A549 (cell line): ENCODE data around the gene HSPG2.

Experiments
- CEBPB ChIP-seq, 2 experiments: fragments of >200 bp in 1 of 2; sonication (Bioruptor Twin) in 1 of 2; formaldehyde crosslinking in 1 of 2; IDR thresholded peaks; 2 replicates each; pipeline ENCODE4 v1.6.1; 2012 to 2016
- HDAC2 ChIP-seq: fragments of 200-600 bp; sonication (generic); IDR thresholded peaks from 2 replicates; pipeline ENCODE4 v1.6.1; 2016
- POLR2A ChIP-seq: IDR thresholded peaks from 2 replicates; pipeline ENCODE4 v1.6.1; 2012; ENCODE audit warnings: mild to moderate bottlenecking, low read length
- RAD21 ChIP-seq, 2 experiments: fragments of >200 bp in 1 of 2; sonication (Bioruptor Twin) in 1 of 2; formaldehyde crosslinking in 1 of 2; IDR thresholded peaks in 1 of 2; conservative IDR thresholded peaks in 1 of 2; 2 replicates in 1 of 2; 3 replicates in 1 of 2; pipeline ENCODE4 v1.6.1; 2012 to 2018; ENCODE audit warnings: inconsistent platforms in 1 of 2
- SMC3 ChIP-seq: fragments of >200 bp; sonication (Bioruptor Twin); formaldehyde crosslinking; IDR thresholded peaks from 3 replicates; pipeline ENCODE4 v1.6.1; 2018; ENCODE audit warnings: inconsistent platforms
- TF ChIP-seq, protein P1 (sequence below): fragments of 250-450 bp; sonication (Bioruptor Pico); IDR thresholded peaks from 2 replicates; pipeline ENCODE4 v1.5.0; 2021; ENCODE audit warnings: mild to moderate bottlenecking, moderate library complexity, borderline replicate concordance
- TF ChIP-seq, protein P2 (sequence below): fragments of >200 bp; sonication (Bioruptor Twin); formaldehyde crosslinking; IDR thresholded peaks from 3 replicates; pipeline ENCODE4 v1.5.1; 2016
- TF ChIP-seq, protein P3 (sequence below): fragments of >200 bp; sonication (Bioruptor Twin); formaldehyde crosslinking; IDR thresholded peaks from 3 replicates; pipeline ENCODE4 v1.6.1; 2016
- TF ChIP-seq, protein P4 (sequence below): fragments of 200-600 bp; sonication (generic); IDR thresholded peaks from 2 replicates; pipeline ENCODE4 v1.6.1; 2016; ENCODE audit warnings: antibody characterized with exemption, mild to moderate bottlenecking, moderate library complexity
- TF ChIP-seq, protein P5 (sequence below): IDR thresholded peaks from 2 replicates; pipeline ENCODE4 v1.6.1; 2012

- TF ChIP-seq, protein P1, sequence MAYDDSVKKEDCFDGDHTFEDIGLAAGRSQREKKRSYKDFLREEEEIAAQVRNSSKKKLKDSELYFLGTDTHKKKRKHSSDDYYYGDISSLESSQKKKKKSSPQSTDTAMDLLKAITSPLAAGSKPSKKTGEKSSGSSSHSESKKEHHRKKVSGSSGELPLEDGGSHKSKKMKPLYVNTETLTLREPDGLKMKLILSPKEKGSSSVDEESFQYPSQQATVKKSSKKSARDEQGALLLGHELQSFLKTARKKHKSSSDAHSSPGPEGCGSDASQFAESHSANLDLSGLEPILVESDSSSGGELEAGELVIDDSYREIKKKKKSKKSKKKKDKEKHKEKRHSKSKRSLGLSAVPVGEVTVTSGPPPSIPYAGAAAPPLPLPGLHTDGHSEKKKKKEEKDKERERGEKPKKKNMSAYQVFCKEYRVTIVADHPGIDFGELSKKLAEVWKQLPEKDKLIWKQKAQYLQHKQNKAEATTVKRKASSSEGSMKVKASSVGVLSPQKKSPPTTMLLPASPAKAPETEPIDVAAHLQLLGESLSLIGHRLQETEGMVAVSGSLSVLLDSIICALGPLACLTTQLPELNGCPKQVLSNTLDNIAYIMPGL (CRISPR knock-in tag) = no peak
- TF ChIP-seq, protein P2, sequence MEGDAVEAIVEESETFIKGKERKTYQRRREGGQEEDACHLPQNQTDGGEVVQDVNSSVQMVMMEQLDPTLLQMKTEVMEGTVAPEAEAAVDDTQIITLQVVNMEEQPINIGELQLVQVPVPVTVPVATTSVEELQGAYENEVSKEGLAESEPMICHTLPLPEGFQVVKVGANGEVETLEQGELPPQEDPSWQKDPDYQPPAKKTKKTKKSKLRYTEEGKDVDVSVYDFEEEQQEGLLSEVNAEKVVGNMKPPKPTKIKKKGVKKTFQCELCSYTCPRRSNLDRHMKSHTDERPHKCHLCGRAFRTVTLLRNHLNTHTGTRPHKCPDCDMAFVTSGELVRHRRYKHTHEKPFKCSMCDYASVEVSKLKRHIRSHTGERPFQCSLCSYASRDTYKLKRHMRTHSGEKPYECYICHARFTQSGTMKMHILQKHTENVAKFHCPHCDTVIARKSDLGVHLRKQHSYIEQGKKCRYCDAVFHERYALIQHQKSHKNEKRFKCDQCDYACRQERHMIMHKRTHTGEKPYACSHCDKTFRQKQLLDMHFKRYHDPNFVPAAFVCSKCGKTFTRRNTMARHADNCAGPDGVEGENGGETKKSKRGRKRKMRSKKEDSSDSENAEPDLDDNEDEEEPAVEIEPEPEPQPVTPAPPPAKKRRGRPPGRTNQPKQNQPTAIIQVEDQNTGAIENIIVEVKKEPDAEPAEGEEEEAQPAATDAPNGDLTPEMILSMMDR = no peak
- TF ChIP-seq, protein P3, sequence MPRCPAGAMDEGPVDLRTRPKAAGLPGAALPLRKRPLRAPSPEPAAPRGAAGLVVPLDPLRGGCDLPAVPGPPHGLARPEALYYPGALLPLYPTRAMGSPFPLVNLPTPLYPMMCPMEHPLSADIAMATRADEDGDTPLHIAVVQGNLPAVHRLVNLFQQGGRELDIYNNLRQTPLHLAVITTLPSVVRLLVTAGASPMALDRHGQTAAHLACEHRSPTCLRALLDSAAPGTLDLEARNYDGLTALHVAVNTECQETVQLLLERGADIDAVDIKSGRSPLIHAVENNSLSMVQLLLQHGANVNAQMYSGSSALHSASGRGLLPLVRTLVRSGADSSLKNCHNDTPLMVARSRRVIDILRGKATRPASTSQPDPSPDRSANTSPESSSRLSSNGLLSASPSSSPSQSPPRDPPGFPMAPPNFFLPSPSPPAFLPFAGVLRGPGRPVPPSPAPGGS = no peak
- TF ChIP-seq SMC3 (no peak), HDAC2 (no peak), POLR2A (no peak), CEBPB (IDR thresholded peaks at IDR 0.05) (peak in 1 of 2 experiments; percentile 43; a peak in 2 of 4 replicates), RAD21 (conservative IDR thresholded peaks at IDR 0.05 in 1 of 2, IDR thresholded peaks at IDR 0.05 in 1 of 2) (no peak)
- TF ChIP-seq, protein P4, sequence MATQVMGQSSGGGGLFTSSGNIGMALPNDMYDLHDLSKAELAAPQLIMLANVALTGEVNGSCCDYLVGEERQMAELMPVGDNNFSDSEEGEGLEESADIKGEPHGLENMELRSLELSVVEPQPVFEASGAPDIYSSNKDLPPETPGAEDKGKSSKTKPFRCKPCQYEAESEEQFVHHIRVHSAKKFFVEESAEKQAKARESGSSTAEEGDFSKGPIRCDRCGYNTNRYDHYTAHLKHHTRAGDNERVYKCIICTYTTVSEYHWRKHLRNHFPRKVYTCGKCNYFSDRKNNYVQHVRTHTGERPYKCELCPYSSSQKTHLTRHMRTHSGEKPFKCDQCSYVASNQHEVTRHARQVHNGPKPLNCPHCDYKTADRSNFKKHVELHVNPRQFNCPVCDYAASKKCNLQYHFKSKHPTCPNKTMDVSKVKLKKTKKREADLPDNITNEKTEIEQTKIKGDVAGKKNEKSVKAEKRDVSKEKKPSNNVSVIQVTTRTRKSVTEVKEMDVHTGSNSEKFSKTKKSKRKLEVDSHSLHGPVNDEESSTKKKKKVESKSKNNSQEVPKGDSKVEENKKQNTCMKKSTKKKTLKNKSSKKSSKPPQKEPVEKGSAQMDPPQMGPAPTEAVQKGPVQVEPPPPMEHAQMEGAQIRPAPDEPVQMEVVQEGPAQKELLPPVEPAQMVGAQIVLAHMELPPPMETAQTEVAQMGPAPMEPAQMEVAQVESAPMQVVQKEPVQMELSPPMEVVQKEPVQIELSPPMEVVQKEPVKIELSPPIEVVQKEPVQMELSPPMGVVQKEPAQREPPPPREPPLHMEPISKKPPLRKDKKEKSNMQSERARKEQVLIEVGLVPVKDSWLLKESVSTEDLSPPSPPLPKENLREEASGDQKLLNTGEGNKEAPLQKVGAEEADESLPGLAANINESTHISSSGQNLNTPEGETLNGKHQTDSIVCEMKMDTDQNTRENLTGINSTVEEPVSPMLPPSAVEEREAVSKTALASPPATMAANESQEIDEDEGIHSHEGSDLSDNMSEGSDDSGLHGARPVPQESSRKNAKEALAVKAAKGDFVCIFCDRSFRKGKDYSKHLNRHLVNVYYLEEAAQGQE = no peak
- TF ChIP-seq, protein P5, sequence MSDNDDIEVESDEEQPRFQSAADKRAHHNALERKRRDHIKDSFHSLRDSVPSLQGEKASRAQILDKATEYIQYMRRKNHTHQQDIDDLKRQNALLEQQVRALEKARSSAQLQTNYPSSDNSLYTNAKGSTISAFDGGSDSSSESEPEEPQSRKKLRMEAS = no peak
Measured at GRCh38 chr1:21906173-21907078, 30.7 kb downstream of the HSPG2 start.
